Activated T-helper 1 cell treated with anti-CD3 and anti-CD28 coated beads, Interleukin-12 subunit alpha, Interleukin-12 subunit beta, Interleukin-2, Interleukin-4 antibody, amounts not matched to agents 30 ng/mL and 10 ng/mL and 1 ng/mL, durations not matched to agents 14 hours and 24 hours and 36 hours (primary cell): ENCODE results near the gene YES1. TPM values are rescaled to one million over a fixed set of nuclear protein-coding genes. Genes with fewer than 3 reads are reported as not detected.

ENCODE experiments used
- total RNA-seq: library from RNA; stranded (reverse); gene quantifications from 2 replicates; pipeline ENCODE4 v1.2.3, GENCODE V29; 2022

The YES1 gene
- total RNA-seq, 1 donor from 2014 or later, result 18.5 TPM

Other genes with a start within 250 kb of the YES1 start
- not detected in 2 replicates for gene CETN1, start 231.9 kb downstream of the YES1 start, total RNA-seq
- not detected in 2 replicates for gene CLUL1, start 215.3 kb downstream of the YES1 start, total RNA-seq
- 246 and 257 TPM in 2 replicates for gene TYMS, start 154.6 kb downstream of the YES1 start, total RNA-seq
- 84.4 and 96.1 TPM in 2 replicates for gene ENOSF1, start 99.6 kb downstream of the YES1 start, total RNA-seq
- not detected in 2 replicates for gene ADCYAP1, start 92.6 kb upstream of the YES1 start, total RNA-seq